HEK293 (cell line): ENCODE results near the gene PRPSAP2.

Experiments
- CTCF ChIA-PET: fragments of 350-600 bp; formaldehyde crosslinking; extraction: SDS; loops from one replicate; lab custom pipeline; 2021; ENCODE audit warnings: antibody characterized with exemption; lab: Yijun Ruan, JAX
- POLR2A ChIA-PET: fragments of 300-600 bp; formaldehyde crosslinking; extraction: SDS; loops from one replicate; lab custom pipeline; 2020; ENCODE audit warnings: antibody characterized with exemption, inconsistent platforms; lab: Yijun Ruan, JAX
- H3K27ac ChIP-seq: fragments of 200-500 bp; sonication (Bioruptor generic); 2 replicates; pipeline ENCODE4 v1.5.1; 2014; ENCODE audit warnings: low read depth, low read length, control low read depth, inconsistent platforms; ENCODE audit errors: extremely low read depth
- H3K36me3 ChIP-seq, 2 experiments: fragments of 200-500 bp in 1 of 2; sonication (Bioruptor generic) in 1 of 2; 1 replicate in 1 of 2; 2 replicates in 1 of 2; pipeline ENCODE4 v1.5.1; 2014 to 2017; ENCODE audit warnings: inconsistent platforms in 2 of 2, low read length in 2 of 2; ENCODE audit not compliant: control insufficient read depth in 2 of 2, insufficient read depth in 1 of 2
- H3K4me1 ChIP-seq: fragments of 200-500 bp; sonication (Bioruptor generic); 2 replicates; pipeline ENCODE4 v1.5.1; 2014; ENCODE audit warnings: mild to moderate bottlenecking, low read length, inconsistent platforms; ENCODE audit not compliant: control insufficient read depth, insufficient read depth
- H3K4me3 ChIP-seq: 2 replicates; pipeline ENCODE4 v1.5.1; 2011; ENCODE audit warnings: low read depth, mild to moderate bottlenecking, control low read depth, low read length, moderate library complexity
- H3K9me3 ChIP-seq: fragments of 200-500 bp; sonication (Bioruptor generic); 2 replicates; pipeline ENCODE4 v1.5.1; 2014; ENCODE audit warnings: low read depth, low read length, inconsistent platforms; ENCODE audit not compliant: control insufficient read depth, insufficient read depth
- BCL11B ChIP-seq: fragments of 450-650 bp; formaldehyde crosslinking; IDR thresholded peaks from 2 replicates; pipeline ENCODE4 v1.5.1; 2016; ENCODE audit warnings: low read depth, missing biosample characterization, missing genetic modification characterization
- EGR2 ChIP-seq: fragments of 450-650 bp; formaldehyde crosslinking; IDR thresholded peaks from 2 replicates; pipeline ENCODE4 v1.5.1; 2016; ENCODE audit warnings: low read depth, missing biosample characterization, missing genetic modification characterization
- GLI4 ChIP-seq: fragments of 450-650 bp; formaldehyde crosslinking; IDR thresholded peaks from 2 replicates; pipeline ENCODE4 v1.5.1; 2016; ENCODE audit warnings: missing biosample characterization, missing genetic modification characterization
- IKZF3 ChIP-seq: fragments of 450-650 bp; IDR thresholded peaks from 2 replicates; pipeline ENCODE4 v1.5.0; 2018; ENCODE audit warnings: missing biosample characterization, mild to moderate bottlenecking, missing genetic modification characterization, moderate library complexity
- RBAK ChIP-seq: fragments of 450-650 bp; formaldehyde crosslinking; IDR thresholded peaks from 2 replicates; pipeline ENCODE4 v1.5.1; 2016; ENCODE audit warnings: missing biosample characterization, missing genetic modification characterization
- SP3 ChIP-seq: fragments of 450-650 bp; formaldehyde crosslinking; IDR thresholded peaks from 2 replicates; pipeline ENCODE4 v1.5.1; 2016; ENCODE audit warnings: missing biosample characterization, missing genetic modification characterization
- ZBTB17 ChIP-seq: fragments of 450-650 bp; formaldehyde crosslinking; IDR thresholded peaks from 2 replicates; pipeline ENCODE4 v1.5.1; 2016; ENCODE audit warnings: missing biosample characterization, missing genetic modification characterization
- ZFP37 ChIP-seq: fragments of 450-650 bp; formaldehyde crosslinking; IDR thresholded peaks from 2 replicates; pipeline ENCODE4 v1.5.1; 2016; ENCODE audit warnings: missing biosample characterization, missing genetic modification characterization
- ZNF140 ChIP-seq: fragments of 450-650 bp; formaldehyde crosslinking; IDR thresholded peaks from 2 replicates; pipeline ENCODE4 v1.5.1; 2016; ENCODE audit warnings: missing biosample characterization, missing genetic modification characterization
- ZNF175 ChIP-seq: fragments of 450-650 bp; formaldehyde crosslinking; IDR thresholded peaks from 2 replicates; pipeline ENCODE4 v1.5.1; 2016; ENCODE audit warnings: missing biosample characterization, missing genetic modification characterization
- ZNF433 ChIP-seq: fragments of 450-650 bp; formaldehyde crosslinking; IDR thresholded peaks from 2 replicates; pipeline ENCODE4 v1.5.1; 2016; ENCODE audit warnings: missing biosample characterization, missing genetic modification characterization, low read depth
- ZNF544 ChIP-seq: fragments of 450-650 bp; formaldehyde crosslinking; IDR thresholded peaks from 2 replicates; pipeline ENCODE4 v1.5.0; 2017; ENCODE audit warnings: missing biosample characterization, missing genetic modification characterization
- ZNF560 ChIP-seq: fragments of 450-650 bp; formaldehyde crosslinking; IDR thresholded peaks from 2 replicates; pipeline ENCODE4 v1.5.1; 2017; ENCODE audit warnings: missing biosample characterization, missing genetic modification characterization, borderline replicate concordance
- ZNF658 ChIP-seq: fragments of 450-650 bp; formaldehyde crosslinking; IDR thresholded peaks from 2 replicates; pipeline ENCODE4; 2016; ENCODE audit warnings: missing biosample characterization, missing genetic modification characterization
- ZSCAN23 ChIP-seq: fragments of 450-650 bp; formaldehyde crosslinking; IDR thresholded peaks from 2 replicates; pipeline ENCODE4 v1.5.1; 2016; ENCODE audit warnings: missing biosample characterization, missing genetic modification characterization
- TF ChIP-seq, protein P1 (sequence below): fragments of 450-650 bp; formaldehyde crosslinking; IDR thresholded peaks from 2 replicates; pipeline ENCODE4 v1.5.1; 2016; ENCODE audit warnings: missing biosample characterization, missing genetic modification characterization
- TF ChIP-seq, protein P2 (sequence below): fragments of 450-650 bp; formaldehyde crosslinking; IDR thresholded peaks from 2 replicates; pipeline ENCODE4 v1.5.1; 2016; ENCODE audit warnings: missing biosample characterization, missing genetic modification characterization
- TF ChIP-seq, protein P3 (sequence below): fragments of 450-650 bp; formaldehyde crosslinking; IDR thresholded peaks from 2 replicates; pipeline ENCODE4 v1.5.1; 2017; ENCODE audit warnings: missing biosample characterization, mild to moderate bottlenecking, missing genetic modification characterization, moderate library complexity

PRPSAP2 gene

DNA sequence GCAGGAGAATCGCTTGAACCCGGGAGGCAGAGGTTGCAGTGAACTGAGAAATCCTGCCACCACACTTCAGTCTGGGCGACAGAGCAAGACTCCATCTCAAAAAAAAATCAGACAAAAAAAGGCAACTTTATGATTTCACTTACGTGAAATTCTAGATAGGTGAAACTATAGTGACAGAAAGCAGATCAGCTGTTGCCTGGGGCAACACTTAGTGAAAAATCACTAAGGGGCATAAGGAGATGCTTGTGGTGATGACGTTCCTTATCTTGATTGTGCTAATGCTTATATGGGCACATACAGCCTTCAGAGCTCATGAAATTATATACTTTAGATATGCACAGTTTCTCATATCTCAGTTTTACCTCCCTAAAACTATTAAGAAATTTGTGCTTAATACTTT, 52.4 kb downstream of the PRPSAP2 start (continued):
- TF ChIP-seq, protein P1, sequence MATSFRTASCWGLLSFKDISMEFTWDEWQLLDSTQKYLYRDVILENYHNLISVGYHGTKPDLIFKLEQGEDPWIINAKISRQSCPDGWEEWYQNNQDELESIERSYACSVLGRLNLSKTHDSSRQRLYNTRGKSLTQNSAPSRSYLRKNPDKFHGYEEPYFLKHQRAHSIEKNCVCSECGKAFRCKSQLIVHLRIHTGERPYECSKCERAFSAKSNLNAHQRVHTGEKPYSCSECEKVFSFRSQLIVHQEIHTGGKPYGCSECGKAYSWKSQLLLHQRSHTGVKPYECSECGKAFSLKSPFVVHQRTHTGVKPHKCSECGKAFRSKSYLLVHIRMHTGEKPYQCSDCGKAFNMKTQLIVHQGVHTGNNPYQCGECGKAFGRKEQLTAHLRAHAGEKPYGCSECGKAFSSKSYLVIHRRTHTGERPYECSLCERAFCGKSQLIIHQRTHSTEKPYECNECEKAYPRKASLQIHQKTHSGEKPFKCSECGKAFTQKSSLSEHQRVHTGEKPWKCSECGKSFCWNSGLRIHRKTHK (tag by site-specific recombination): no peak
- TF ChIP-seq ZFP37 (tag by site-specific recombination): no peak
- TF ChIP-seq, protein P2, sequence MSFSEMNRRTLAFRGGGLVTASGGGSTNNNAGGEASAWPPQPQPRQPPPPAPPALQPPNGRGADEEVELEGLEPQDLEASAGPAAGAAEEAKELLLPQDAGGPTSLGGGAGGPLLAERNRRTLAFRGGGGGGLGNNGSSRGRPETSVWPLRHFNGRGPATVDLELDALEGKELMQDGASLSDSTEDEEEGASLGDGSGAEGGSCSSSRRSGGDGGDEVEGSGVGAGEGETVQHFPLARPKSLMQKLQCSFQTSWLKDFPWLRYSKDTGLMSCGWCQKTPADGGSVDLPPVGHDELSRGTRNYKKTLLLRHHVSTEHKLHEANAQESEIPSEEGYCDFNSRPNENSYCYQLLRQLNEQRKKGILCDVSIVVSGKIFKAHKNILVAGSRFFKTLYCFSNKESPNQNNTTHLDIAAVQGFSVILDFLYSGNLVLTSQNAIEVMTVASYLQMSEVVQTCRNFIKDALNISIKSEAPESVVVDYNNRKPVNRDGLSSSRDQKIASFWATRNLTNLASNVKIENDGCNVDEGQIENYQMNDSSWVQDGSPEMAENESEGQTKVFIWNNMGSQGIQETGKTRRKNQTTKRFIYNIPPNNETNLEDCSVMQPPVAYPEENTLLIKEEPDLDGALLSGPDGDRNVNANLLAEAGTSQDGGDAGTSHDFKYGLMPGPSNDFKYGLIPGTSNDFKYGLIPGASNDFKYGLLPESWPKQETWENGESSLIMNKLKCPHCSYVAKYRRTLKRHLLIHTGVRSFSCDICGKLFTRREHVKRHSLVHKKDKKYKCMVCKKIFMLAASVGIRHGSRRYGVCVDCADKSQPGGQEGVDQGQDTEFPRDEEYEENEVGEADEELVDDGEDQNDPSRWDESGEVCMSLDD (tag by site-specific recombination): no peak
- no peak for TF ChIP-seq ZBTB17 (tag by site-specific recombination)
- TF ChIP-seq GLI4: no peak
- no peak for TF ChIP-seq ZNF433 (tag by site-specific recombination)
- no peak for TF ChIP-seq ZNF658 (tag by site-specific recombination)
- no peak for TF ChIP-seq ZNF140
- no peak for TF ChIP-seq RBAK
- no peak for TF ChIP-seq SP3 (tag by site-specific recombination)

DNA sequence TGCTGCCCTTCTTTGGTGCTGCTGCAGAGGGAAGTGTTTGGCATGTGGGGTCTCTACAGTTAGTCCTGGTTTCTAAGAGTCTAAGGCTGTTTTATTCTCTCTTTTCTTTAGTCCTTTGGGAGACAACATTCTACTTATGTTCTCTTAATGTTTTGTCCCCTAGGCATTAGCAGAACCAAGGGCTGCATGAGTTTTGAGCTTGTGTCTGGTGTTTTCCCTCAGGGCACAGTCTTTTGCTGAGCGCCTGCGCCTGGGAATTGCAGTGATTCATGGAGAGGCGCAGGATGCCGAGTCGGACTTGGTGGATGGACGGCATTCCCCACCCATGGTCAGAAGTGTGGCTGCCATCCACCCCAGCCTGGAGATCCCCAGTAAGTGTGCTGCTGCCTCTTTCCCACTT, 53.0 kb downstream of the PRPSAP2 start:
- H3K4me1 ChIP-seq: no peaks in the 10 kb centered on the region
- TF ChIP-seq ZSCAN23 (no peak), ZNF175 (tag by site-specific recombination) (no peak), EGR2 (no peak), IKZF3 (tag by site-specific recombination) (no peak), ZNF544 (tag by site-specific recombination) (no peak), BCL11B (tag by site-specific recombination) (no peak)
- TF ChIP-seq, protein P3, sequence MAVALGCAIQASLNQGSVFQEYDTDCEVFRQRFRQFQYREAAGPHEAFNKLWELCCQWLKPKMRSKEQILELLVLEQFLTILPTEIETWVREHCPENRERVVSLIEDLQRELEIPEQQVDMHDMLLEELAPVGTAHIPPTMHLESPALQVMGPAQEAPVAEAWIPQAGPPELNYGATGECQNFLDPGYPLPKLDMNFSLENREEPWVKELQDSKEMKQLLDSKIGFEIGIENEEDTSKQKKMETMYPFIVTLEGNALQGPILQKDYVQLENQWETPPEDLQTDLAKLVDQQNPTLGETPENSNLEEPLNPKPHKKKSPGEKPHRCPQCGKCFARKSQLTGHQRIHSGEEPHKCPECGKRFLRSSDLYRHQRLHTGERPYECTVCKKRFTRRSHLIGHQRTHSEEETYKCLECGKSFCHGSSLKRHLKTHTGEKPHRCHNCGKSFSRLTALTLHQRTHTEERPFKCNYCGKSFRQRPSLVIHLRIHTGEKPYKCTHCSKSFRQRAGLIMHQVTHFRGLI (tag by site-specific recombination): no peak
- H3K36me3 ChIP-seq: peaks cover 62 to 70% of the 10 kb centered on the region in 2 experiments
- H3K27ac ChIP-seq: no peak overlapping the region
- ChIA-PET POLR2A (interaction anchor here (0.6 kb wide), 1 partner anchor 618 kb away, joined by 4 read pairs; no protein-coding TSS in a partner anchor), CTCF (interaction anchor here (0.7 kb wide), 1 partner anchor 38 kb away, joined by 3 read pairs; no protein-coding TSS in a partner anchor)
- no peaks in the 10 kb centered on the region for H3K9me3 ChIP-seq
- H3K4me3 ChIP-seq: no peak overlapping the region

DNA sequence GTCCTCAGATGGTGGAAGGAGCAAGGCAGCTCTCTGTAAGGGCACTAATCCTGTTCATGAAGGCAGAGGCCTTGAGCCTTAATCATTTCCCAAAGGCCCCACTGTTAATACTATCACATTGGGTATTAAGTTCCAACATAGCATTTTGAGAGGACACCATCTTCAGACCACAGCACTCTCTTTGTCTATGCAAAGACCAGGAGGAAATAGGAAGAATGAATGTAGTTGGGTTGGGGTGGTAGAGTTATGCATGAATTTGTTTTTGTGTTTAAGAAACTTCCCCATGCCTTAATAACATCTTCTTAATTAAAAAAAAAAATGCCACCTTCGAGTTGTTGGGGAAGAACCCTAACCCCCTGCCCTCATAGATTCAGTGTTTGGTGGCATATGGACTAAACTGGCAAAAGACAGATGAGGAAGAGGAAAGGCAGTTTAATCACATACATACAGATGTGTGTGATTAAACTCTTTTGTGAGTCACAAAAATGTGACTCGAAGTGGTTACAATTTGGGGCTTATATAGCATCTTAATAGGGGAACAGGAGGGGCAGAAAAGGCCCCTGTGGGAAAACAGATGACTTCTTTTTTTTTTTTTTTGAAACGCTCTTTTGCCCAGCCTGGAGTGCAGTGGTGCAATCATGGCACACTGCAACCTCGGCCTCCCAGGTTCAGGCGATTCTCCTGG, 59.0 kb downstream of the PRPSAP2 start:
- POLR2A ChIA-PET: no interaction called here
- Histone ChIP-seq H3K4me3 (no peak overlapping the region), H3K27ac (no peak overlapping the region)
- no peak for TF ChIP-seq ZNF560
- TF ChIP-seq, all 188 proteins: peak for 0
- CTCF ChIA-PET: no interaction called here
- Histone ChIP-seq H3K4me1 (peaks cover 11% of the 10 kb centered on the region), H3K9me3 (no peaks in the 10 kb centered on the region), H3K36me3 (peaks cover 32 to 57% of the 10 kb centered on the region in 2 experiments; a peak in 2 of 3 replicates)
